Large intestine (tissue), 3 donors: ENCODE data around the gene NEURL1B. TPM values are rescaled to one million over a fixed set of nuclear protein-coding genes. Genes with fewer than 3 reads are reported as not detected.
"Not testable (repeated sequence)": the region's sequence is repeated elsewhere in the genome, so short reads cannot be mapped to it uniquely, and the experiment has no call there.

Source experiments
- DNase-seq, 2 donors: peaks; one replicate each; pipeline versions ENCODE4 v3.0.0 to v3.0.0-alpha.2; 2013
- H3K27ac ChIP-seq: one replicate; pipeline ENCODE4 v1.5.1; 2013; ENCODE audit warnings: low read length
- H3K27me3 ChIP-seq: 2 replicates; pipeline ENCODE4 v1.6.1; 2013; ENCODE audit warnings: low read length; ENCODE audit not compliant: control insufficient read depth, insufficient read depth
- H3K36me3 ChIP-seq: 2 replicates; pipeline ENCODE4 v1.6.1; 2013; ENCODE audit warnings: low read length; ENCODE audit not compliant: control insufficient read depth, insufficient read depth
- H3K4me1 ChIP-seq: one replicate; pipeline ENCODE4 v1.6.1; 2013; ENCODE audit warnings: low read length; ENCODE audit not compliant: control insufficient read depth, insufficient read depth
- H3K4me3 ChIP-seq: one replicate; pipeline ENCODE4 v1.5.1; 2013; ENCODE audit warnings: low read length
- H3K9me3 ChIP-seq: one replicate; pipeline ENCODE4 v1.6.1; 2013; ENCODE audit warnings: mild to moderate bottlenecking, low read depth, low read length, moderate library complexity; ENCODE audit not compliant: control insufficient read depth
- WGBS: methylation state at CpG from one replicate; pipeline ENCODE4 v1.1.5; 2013; ENCODE audit warnings: low lambda C conversion rate; ENCODE audit not compliant: insufficient coverage; 5-methylcytosine and 5-hydroxymethylcytosine counted together
- polyA plus RNA-seq: library from polyadenylated mRNA; unstranded; fragments of 120-200 nt; gene quantifications from one replicate; pipeline ENCODE4 v1.2.1, GENCODE V29; 2013

NEURL1B gene
- polyA plus RNA-seq, 1 donor, result 13.5 TPM

GRCh38 chr5:172678362-172678874 is 37.4 kb downstream of the NEURL1B start:
- not testable (repeated sequence) for H3K9me3 ChIP-seq, H3K27me3 ChIP-seq, H3K4me3 ChIP-seq, DNase-seq
- Histone ChIP-seq H3K27ac (peak overlapping the region; percentile 71), H3K4me1 (peaks cover 38% of the 10 kb centered on the region), H3K36me3 (peaks cover 14% of the 10 kb centered on the region)
- no CpG with 5 or more reads among the region's 5 CpGs for WGBS

- peaks cover 14% of the 10 kb centered on the region for H3K36me3 ChIP-seq
- peaks cover 34% of the 10 kb centered on the region for H3K4me1 ChIP-seq
- peak in 1 of 2 donors; percentile 76 for DNase-seq
- H3K27ac ChIP-seq, result peak overlapping the region; percentile 71
- peaks cover 4% of the 10 kb centered on the region for H3K9me3 ChIP-seq
- H3K27me3 ChIP-seq, result no peaks in the 10 kb centered on the region
- no CpG with 5 or more reads among the region's 7 CpGs for WGBS
- H3K4me3 ChIP-seq, result no peak overlapping the region
These were observed 37.8 kb downstream of the NEURL1B start for GRCh38 chr5:172678902-172679301.

- peaks cover 7% of the 10 kb centered on the region for H3K9me3 ChIP-seq
- DNase-seq, result peak in 1 of 2 donors; percentile 76
- H3K27me3 ChIP-seq, result no peaks in the 10 kb centered on the region
- H3K4me1 ChIP-seq, result peaks cover 31% of the 10 kb centered on the region
- H3K4me3 ChIP-seq, result no peak overlapping the region
- peak overlapping the region; percentile 71 for H3K27ac ChIP-seq
- no CpG with 5 or more reads among the region's 8 CpGs for WGBS
- peaks cover 16% of the 10 kb centered on the region for H3K36me3 ChIP-seq
These were observed 38.7 kb downstream of the NEURL1B start for GRCh38 chr5:172679628-172680212.

- Histone ChIP-seq H3K4me1 (peaks cover 27% of the 10 kb centered on the region), H3K36me3 (peaks cover 20% of the 10 kb centered on the region), H3K27me3 (no peaks in the 10 kb centered on the region), H3K4me3 (no peak overlapping the region), H3K9me3 (peaks cover 7% of the 10 kb centered on the region), H3K27ac (no peak overlapping the region)
- WGBS, result no CpG with 5 or more reads among the region's 5 CpGs
- DNase-seq, result no peak
These were observed 39.9 kb downstream of the NEURL1B start for GRCh38 chr5:172680921-172681320.

GRCh38 chr5:172681421-172681820 is 40.4 kb downstream of the NEURL1B start:
- Histone ChIP-seq H3K27ac (no peak overlapping the region), H3K27me3 (no peaks in the 10 kb centered on the region), H3K4me1 (peaks cover 32% of the 10 kb centered on the region), H3K36me3 (peaks cover 25% of the 10 kb centered on the region), H3K4me3 (no peak overlapping the region), H3K9me3 (peaks cover 7% of the 10 kb centered on the region)
- DNase-seq, result no peak
- no CpG with 5 or more reads among the region's 4 CpGs for WGBS

- Histone ChIP-seq H3K4me1 (peaks cover 50% of the 10 kb centered on the region), H3K4me3 (no peak overlapping the region), H3K9me3 (peaks cover 7% of the 10 kb centered on the region), H3K27ac (no peak overlapping the region), H3K36me3 (peaks cover 28% of the 10 kb centered on the region), H3K27me3 (no peaks in the 10 kb centered on the region)
- no CpG with 5 or more reads among the region's 47 CpGs for WGBS
- DNase-seq, result no peak
These were observed 42.2 kb downstream of the NEURL1B start for GRCh38 chr5:172683264-172683644.

- peaks cover 7% of the 10 kb centered on the region for H3K9me3 ChIP-seq
- no peaks in the 10 kb centered on the region for H3K27me3 ChIP-seq
- H3K27ac ChIP-seq, result no peak overlapping the region
- no peak overlapping the region for H3K4me3 ChIP-seq
- H3K36me3 ChIP-seq, result peaks cover 33% of the 10 kb centered on the region
- H3K4me1 ChIP-seq, result peaks cover 52% of the 10 kb centered on the region
- peak in 1 of 2 donors; percentile 75 for DNase-seq
- no CpG with 5 or more reads among the region's 125 CpGs for WGBS
These were observed 42.8 kb downstream of the NEURL1B start for GRCh38 chr5:172683645-172684471.

GRCh38 chr5:172685091-172685490 is 44.0 kb downstream of the NEURL1B start:
- Histone ChIP-seq H3K36me3 (peaks cover 41% of the 10 kb centered on the region), H3K9me3 (peaks cover 7% of the 10 kb centered on the region), H3K4me3 (no peak overlapping the region), H3K27ac (no peak overlapping the region), H3K27me3 (no peaks in the 10 kb centered on the region), H3K4me1 (peaks cover 52% of the 10 kb centered on the region)
- no peak for DNase-seq
- WGBS, result 83% methylated on average over 1 of the region's 4 CpGs

- H3K36me3 ChIP-seq, result peaks cover 47% of the 10 kb centered on the region
- no peak for DNase-seq
- H3K4me3 ChIP-seq, result no peak overlapping the region
- no peak overlapping the region for H3K27ac ChIP-seq
- H3K27me3 ChIP-seq, result no peaks in the 10 kb centered on the region
- peaks cover 7% of the 10 kb centered on the region for H3K9me3 ChIP-seq
- peaks cover 50% of the 10 kb centered on the region for H3K4me1 ChIP-seq
- WGBS, result no CpG with 5 or more reads among the region's 10 CpGs
These were observed 45.0 kb downstream of the NEURL1B start for GRCh38 chr5:172686111-172686510.

- peaks cover 47% of the 10 kb centered on the region for H3K36me3 ChIP-seq
- no peak overlapping the region for H3K4me3 ChIP-seq
- DNase-seq, result no peak
- H3K4me1 ChIP-seq, result peaks cover 50% of the 10 kb centered on the region
- H3K27me3 ChIP-seq, result no peaks in the 10 kb centered on the region
- H3K27ac ChIP-seq, result peak overlapping the region; percentile 93
- WGBS, result no CpG with 5 or more reads among the region's 37 CpGs
- peaks cover 7% of the 10 kb centered on the region for H3K9me3 ChIP-seq
These were observed 45.7 kb downstream of the NEURL1B start for GRCh38 chr5:172686539-172687390.
